MM.1S (cell line): Measurements from ENCODE around the gene IL7R.

Experiments
- DNase-seq: peaks from one replicate; pipeline ENCODE4 v3.0.0-alpha.2; 2015
- H2AFZ ChIP-seq: fragments of 300-600 bp; sonication (generic); 2 replicates; pipeline ENCODE4 v1.6.0; 2016; ENCODE audit warnings: antibody characterized with exemption, low read length
- H3F3A ChIP-seq: fragments of 300-600 bp; sonication (generic); 2 replicates; pipeline ENCODE4 v1.6.1; 2016; ENCODE audit warnings: mild to moderate bottlenecking, antibody characterized with exemption, low read length, moderate library complexity, mixed read lengths; ENCODE audit not compliant: insufficient read depth
- H3K27ac ChIP-seq: fragments of 300-600 bp; sonication (generic); 2 replicates; pipeline ENCODE4 v1.5.1; 2016; ENCODE audit warnings: mild to moderate bottlenecking, low read length
- H3K27me3 ChIP-seq: fragments of 300-600 bp; sonication (generic); replicated peaks from 2 replicates; pipeline ENCODE4 v1.6.0; 2016; ENCODE audit warnings: low read length; ENCODE audit not compliant: insufficient read depth
- H3K36me3 ChIP-seq: fragments of 300-600 bp; sonication (generic); replicated peaks from 2 replicates; pipeline ENCODE4 v1.6.1; 2016; ENCODE audit warnings: mild to moderate bottlenecking, low read length, mixed read lengths; ENCODE audit not compliant: insufficient read depth
- H3K4me1 ChIP-seq: fragments of 300-600 bp; sonication (generic); 2 replicates; pipeline ENCODE4 v1.6.1; 2016; ENCODE audit warnings: low read length, mixed read lengths
- H3K4me2 ChIP-seq: fragments of 300-600 bp; sonication (generic); 2 replicates; pipeline ENCODE4 v1.6.0; 2016; ENCODE audit warnings: low read depth, low read length
- H3K4me3 ChIP-seq: fragments of 300-600 bp; sonication (generic); 2 replicates; pipeline ENCODE4 v1.5.1; 2016; ENCODE audit warnings: low read length, mixed read lengths
- H3K79me2 ChIP-seq: fragments of 300-600 bp; sonication (generic); 2 replicates; pipeline ENCODE4 v1.6.1; 2016; ENCODE audit warnings: mixed run types, low read length, mixed read lengths
- H3K9ac ChIP-seq: fragments of 300-600 bp; sonication (generic); 2 replicates; pipeline ENCODE4 v1.6.1; 2016; ENCODE audit warnings: low read length, mixed read lengths
- H3K9me2 ChIP-seq: fragments of 300-600 bp; sonication (generic); replicated peaks from 2 replicates; pipeline ENCODE4 v1.6.1; 2016; ENCODE audit warnings: mild to moderate bottlenecking, low read length, mixed read lengths; ENCODE audit not compliant: insufficient read depth
- H3K9me3 ChIP-seq: fragments of 300-600 bp; sonication (generic); replicated peaks from 2 replicates; pipeline ENCODE4 v1.6.1; 2016; ENCODE audit warnings: mild to moderate bottlenecking, low read length, mixed read lengths; ENCODE audit not compliant: insufficient read depth
- H4K20me1 ChIP-seq: fragments of 300-600 bp; sonication (generic); 2 replicates; pipeline ENCODE4 v1.6.1; 2016; ENCODE audit warnings: mild to moderate bottlenecking, low read length, moderate library complexity, mixed read lengths; ENCODE audit not compliant: insufficient read depth
- CTCF ChIP-seq: fragments of 300-600 bp; sonication (generic); IDR thresholded peaks from 2 replicates; pipeline ENCODE4 v1.5.1; 2016; ENCODE audit warnings: antibody characterized with exemption, low read length, mixed read lengths
- EZH2 ChIP-seq: fragments of 300-600 bp; sonication (generic); optimal IDR thresholded peaks from 2 replicates; pipeline ENCODE3; 2017; ENCODE audit warnings: low read depth, mild to moderate bottlenecking, antibody characterized with exemption, low read length, mixed read lengths
- EZH2phosphoT487 ChIP-seq: fragments of 300-600 bp; sonication (generic); IDR thresholded peaks from 2 replicates; pipeline ENCODE4 v1.6.1; 2018; ENCODE audit warnings: antibody characterized with exemption, low read length

Gene IL7R

DNA sequence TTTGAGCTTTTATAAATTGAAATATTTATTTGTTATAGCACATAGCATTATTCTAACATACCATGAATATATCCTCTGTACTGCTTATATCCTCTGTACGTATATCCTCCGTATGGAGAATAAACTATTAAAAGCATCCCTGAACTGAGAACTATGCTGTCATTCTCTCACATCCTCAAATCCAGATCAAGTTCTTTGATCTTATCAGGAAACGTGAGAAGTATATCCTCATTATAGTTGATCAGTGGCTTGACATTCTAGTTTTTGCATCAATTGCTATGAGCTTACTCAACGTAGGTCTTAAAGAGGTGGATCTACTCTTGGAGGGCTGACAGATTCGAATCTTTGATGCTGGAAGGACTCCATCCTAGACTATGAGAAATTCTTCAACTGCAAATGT lies 37.4 kb downstream of the IL7R start:
- no peak for DNase-seq
- H3K9me2 ChIP-seq, result no peaks in the 10 kb centered on the region
- H3F3A ChIP-seq, result no peaks in the 10 kb centered on the region
- TF ChIP-seq EZH2 (no peak), CTCF (no peak), EZH2phosphoT487 (no peak)
- no peak overlapping the region for H2AFZ ChIP-seq
- H3K4me3 ChIP-seq, result no peak overlapping the region
- no peaks in the 10 kb centered on the region for H3K79me2 ChIP-seq
- no peaks in the 10 kb centered on the region for H3K36me3 ChIP-seq
- H3K27me3 ChIP-seq, result no peaks in the 10 kb centered on the region
- H3K4me1 ChIP-seq, result no peaks in the 10 kb centered on the region
- no peaks in the 10 kb centered on the region for H4K20me1 ChIP-seq
- H3K9me3 ChIP-seq, result no peaks in the 10 kb centered on the region
- H3K27ac ChIP-seq, result no peak overlapping the region
- no peak overlapping the region for H3K9ac ChIP-seq
- H3K4me2 ChIP-seq, result no peak overlapping the region

DNA sequence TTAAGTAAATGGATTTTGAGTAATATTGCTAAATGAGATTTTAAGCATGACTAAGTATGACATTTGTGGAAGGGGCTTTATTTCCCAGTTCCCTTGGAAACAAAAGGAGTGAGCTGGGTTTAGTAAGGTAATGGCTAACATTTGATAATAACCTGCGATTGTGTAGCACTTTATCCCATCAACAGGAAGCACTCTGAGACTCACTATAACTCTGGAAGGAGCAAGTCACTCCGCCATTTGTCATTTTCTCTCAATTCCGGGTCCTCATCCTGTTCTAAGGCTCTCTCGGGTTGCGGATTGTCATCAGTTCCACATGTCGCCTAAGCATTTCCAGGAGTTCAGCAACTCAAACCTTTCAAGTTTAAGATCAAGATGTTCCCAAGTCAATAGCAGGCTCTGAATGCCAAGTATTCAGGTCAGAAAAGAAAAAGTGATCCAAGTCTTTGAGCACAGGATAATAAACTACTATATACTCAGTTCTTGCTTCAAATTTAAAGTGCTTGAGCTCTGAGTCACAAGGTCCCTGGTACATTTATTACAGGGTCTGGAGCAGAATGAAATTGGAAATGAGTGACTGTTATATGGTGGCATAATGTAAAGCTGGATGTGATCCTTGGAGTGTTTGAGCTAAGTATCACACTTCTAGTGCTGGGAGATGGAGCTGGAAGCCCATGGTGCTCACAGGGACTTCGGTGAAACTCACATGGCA lies 42.4 kb downstream of the IL7R start:
- H3K9me2 ChIP-seq, result no peaks in the 10 kb centered on the region
- H4K20me1 ChIP-seq, result no peaks in the 10 kb centered on the region
- H3K79me2 ChIP-seq, result no peaks in the 10 kb centered on the region
- peaks cover under 1% of the 10 kb centered on the region; the same call in 1 of the 2 replicates for H3F3A ChIP-seq
- no peaks in the 10 kb centered on the region for H3K27me3 ChIP-seq
- no peak overlapping the region for H3K4me2 ChIP-seq
- no peaks in the 10 kb centered on the region for H3K9me3 ChIP-seq
- H3K4me1 ChIP-seq, result peaks cover 3% of the 10 kb centered on the region
- TF ChIP-seq EZH2 (no peak), EZH2phosphoT487 (no peak), CTCF (no peak)
- no peak for DNase-seq
- no peak overlapping the region for H2AFZ ChIP-seq
- no peak overlapping the region for H3K27ac ChIP-seq
- H3K36me3 ChIP-seq, result no peaks in the 10 kb centered on the region
- H3K9ac ChIP-seq, result no peak overlapping the region
- H3K4me3 ChIP-seq, result no peak overlapping the region

- no peak overlapping the region for H2AFZ ChIP-seq
- no peaks in the 10 kb centered on the region for H3K79me2 ChIP-seq
- H3K9ac ChIP-seq, result no peak overlapping the region
- H3F3A ChIP-seq, result peaks cover 6% of the 10 kb centered on the region; the same call in 1 of the 2 replicates
- H3K9me3 ChIP-seq, result no peaks in the 10 kb centered on the region
- TF ChIP-seq CTCF (no peak), EZH2phosphoT487 (no peak), EZH2 (no peak)
- no peaks in the 10 kb centered on the region for H3K9me2 ChIP-seq
- H4K20me1 ChIP-seq, result no peaks in the 10 kb centered on the region
- H3K27me3 ChIP-seq, result no peaks in the 10 kb centered on the region
- no peak overlapping the region for H3K4me2 ChIP-seq
- no peaks in the 10 kb centered on the region for H3K36me3 ChIP-seq
- H3K27ac ChIP-seq, result no peak overlapping the region
- DNase-seq, result peak; percentile 58
- no peak overlapping the region for H3K4me3 ChIP-seq
- peaks cover 8% of the 10 kb centered on the region for H3K4me1 ChIP-seq
Observed at GRCh38 chr5:35899800-35900199, 43.1 kb downstream of the IL7R start.
